Liver (tissue), 9 donors: ENCODE measurements around the gene COQ9. TPM values are rescaled to one million over a fixed set of nuclear protein-coding genes. Genes with fewer than 3 reads are reported as not detected.

Experiments used
- DNase-seq: peaks from one replicate; pipeline ENCODE4 v3.0.0-alpha.2; 2017; ENCODE audit warnings: low spot score
- H3K27ac ChIP-seq, 2 donors: one replicate each; pipeline ENCODE4 v1.7.0; 2013; ENCODE audit warnings: inconsistent platforms in 2 of 2, low read length in 2 of 2, control low read depth in 1 of 2, low read depth in 1 of 2, mild to moderate bottlenecking in 1 of 2
- H3K27me3 ChIP-seq, 4 donors: one replicate each; pipeline versions ENCODE4 v1.6.1 to v1.7.0; 2013; ENCODE audit warnings: low read length in 3 of 4, inconsistent platforms in 1 of 4, mild to moderate bottlenecking in 1 of 4, moderate library complexity in 1 of 4; ENCODE audit not compliant: control insufficient read depth in 4 of 4, insufficient read depth in 4 of 4
- H3K36me3 ChIP-seq, 4 donors: one replicate each; pipeline versions ENCODE4 v1.6.1 to v1.7.0; 2013; ENCODE audit warnings: low read length in 3 of 4, mild to moderate bottlenecking in 3 of 4, low read depth in 1 of 4, moderate library complexity in 1 of 4; ENCODE audit not compliant: control insufficient read depth in 4 of 4, insufficient read depth in 3 of 4
- H3K4me1 ChIP-seq, 4 donors: one replicate each; pipeline versions ENCODE4 v1.6.1 to v1.7.0; 2013; ENCODE audit warnings: low read length in 3 of 4, mild to moderate bottlenecking in 3 of 4, moderate library complexity in 1 of 4; ENCODE audit not compliant: control insufficient read depth in 4 of 4, insufficient read depth in 4 of 4
- H3K4me3 ChIP-seq, 3 donors: one replicate each; pipeline versions ENCODE4 v1.6.1 to v1.7.0; 2013; ENCODE audit warnings: low read length in 3 of 3, control low read depth in 1 of 3, low read depth in 1 of 3, mild to moderate bottlenecking in 1 of 3
- H3K9ac ChIP-seq, 2 donors: one replicate each; pipeline ENCODE4 v1.7.0; 2013; ENCODE audit warnings: low read length in 2 of 2, mild to moderate bottlenecking in 2 of 2, moderate library complexity in 2 of 2, control low read depth in 1 of 2, low read depth in 1 of 2
- H3K9me3 ChIP-seq, 4 donors: one replicate each; pipeline versions ENCODE4 v1.6.1 to v1.7.0; 2013; ENCODE audit warnings: low read length in 3 of 4; ENCODE audit not compliant: control insufficient read depth in 4 of 4
- EGR1 ChIP-seq, 2 donors: IDR thresholded peaks; 2 replicates each; pipeline ENCODE4 v1.6.1; 2016 to 2018; ENCODE audit warnings: antibody characterized with exemption in 2 of 2, low read depth in 2 of 2
- FOXA1 ChIP-seq: IDR thresholded peaks from 2 replicates; pipeline ENCODE4 v1.6.1; 2016; ENCODE audit warnings: antibody characterized with exemption
- FOXA2 ChIP-seq: IDR thresholded peaks from 2 replicates; pipeline ENCODE4 v1.6.1; 2016; ENCODE audit warnings: antibody characterized with exemption
- GABPA ChIP-seq, 2 donors: IDR thresholded peaks in 1 of 2; conservative IDR thresholded peaks in 1 of 2; 2 replicates each; pipeline ENCODE4 v1.6.1; 2016; ENCODE audit warnings: antibody characterized with exemption in 2 of 2, mild to moderate bottlenecking in 1 of 2, moderate library complexity in 1 of 2
- HNF4A ChIP-seq, 2 donors: conservative IDR thresholded peaks; 2 replicates each; pipeline ENCODE4 v1.6.1; 2016; ENCODE audit warnings: antibody characterized with exemption in 2 of 2, mild to moderate bottlenecking in 2 of 2
- HNF4G ChIP-seq: IDR thresholded peaks from 2 replicates; pipeline ENCODE4 v1.6.1; 2016; ENCODE audit warnings: antibody characterized with exemption
- JUND ChIP-seq, 2 donors: IDR thresholded peaks; 2 replicates each; pipeline ENCODE4 v1.6.1; 2016; ENCODE audit warnings: antibody characterized with exemption in 2 of 2
- NR2F2 ChIP-seq: IDR thresholded peaks from 2 replicates; pipeline ENCODE4 v1.6.1; 2016; ENCODE audit warnings: antibody characterized with exemption
- RAD21 ChIP-seq, 2 donors: IDR thresholded peaks; 2 replicates each; pipeline ENCODE4 v1.6.1; 2016; ENCODE audit warnings: antibody characterized with exemption in 2 of 2, mild to moderate bottlenecking in 2 of 2
- REST ChIP-seq: IDR thresholded peaks from 2 replicates; pipeline ENCODE4 v1.6.1; 2016; ENCODE audit warnings: antibody characterized with exemption, mild to moderate bottlenecking
- RXRA ChIP-seq, 2 donors: IDR thresholded peaks; 2 replicates each; pipeline ENCODE4 v1.6.1; 2017 to 2018; ENCODE audit warnings: antibody characterized with exemption in 2 of 2, mild to moderate bottlenecking in 1 of 2
- SP1 ChIP-seq: IDR thresholded peaks from 2 replicates; pipeline ENCODE4 v1.6.1; 2018; ENCODE audit warnings: antibody characterized with exemption, mild to moderate bottlenecking
- TAF1 ChIP-seq: conservative IDR thresholded peaks from 2 replicates; pipeline ENCODE4 v1.6.1; 2016; ENCODE audit warnings: antibody characterized with exemption, mild to moderate bottlenecking
- YY1 ChIP-seq: IDR thresholded peaks from 2 replicates; pipeline ENCODE4 v1.6.1; 2016; ENCODE audit warnings: antibody characterized with exemption, mild to moderate bottlenecking
- WGBS: extraction: QIAGEN DNeasy Blood & Tissue Kit; methylation state at CpG from one replicate; pipeline ENCODE4 v1.1.7; 2013; 5-methylcytosine and 5-hydroxymethylcytosine counted together
- polyA plus RNA-seq, 2 donors: library from polyadenylated mRNA; stranded (reverse) in 1 of 2; unstranded in 1 of 2; fragments of 200-250 nt in 1 of 2; fragments of >200 nt in 1 of 2; fragmentation: Nextera tagmentation in 1 of 2; extraction: Ambion mirVana in 1 of 2; gene quantifications; one replicate each; pipeline versions ENCODE4 v1.2.1 to v1.2.3, GENCODE V29; 2013 to 2015
- total RNA-seq, 2 donors: library from RNA; depleted of rRNA; stranded (reverse); fragments of >200 nt; gene quantifications; one replicate each; pipeline ENCODE4 v1.2.3, GENCODE V29; 2014
- TF ChIP-seq, protein P1 (sequence below): IDR thresholded peaks from 2 replicates; pipeline ENCODE4 v1.6.1; 2016; ENCODE audit warnings: antibody characterized with exemption
- TF ChIP-seq, protein P2 (sequence below): IDR thresholded peaks from 2 replicates; pipeline ENCODE4 v1.6.1; 2016; ENCODE audit warnings: antibody characterized with exemption
- TF ChIP-seq, protein P3 (sequence below): IDR thresholded peaks from 2 replicates; pipeline ENCODE4 v1.6.1; 2016; ENCODE audit warnings: antibody characterized with exemption
- TF ChIP-seq, protein P4 (sequence below): fragments of 150-350 bp; IDR thresholded peaks from 2 replicates; pipeline ENCODE4 v1.5.1; 2017; ENCODE audit warnings: improper control_type of control experiment, low read depth, low read length; ENCODE audit not compliant: missing input control
- donor health status: healthy.
- donor health status: healthy.
- donor health status: healthy.
- donor health status: healthy.
- donor health status: healthy.

The COQ9 gene
- total and polyA plus RNA-seq, 4 donors, result 21.0 to 81.5 (median 58.0) TPM

DNA sequence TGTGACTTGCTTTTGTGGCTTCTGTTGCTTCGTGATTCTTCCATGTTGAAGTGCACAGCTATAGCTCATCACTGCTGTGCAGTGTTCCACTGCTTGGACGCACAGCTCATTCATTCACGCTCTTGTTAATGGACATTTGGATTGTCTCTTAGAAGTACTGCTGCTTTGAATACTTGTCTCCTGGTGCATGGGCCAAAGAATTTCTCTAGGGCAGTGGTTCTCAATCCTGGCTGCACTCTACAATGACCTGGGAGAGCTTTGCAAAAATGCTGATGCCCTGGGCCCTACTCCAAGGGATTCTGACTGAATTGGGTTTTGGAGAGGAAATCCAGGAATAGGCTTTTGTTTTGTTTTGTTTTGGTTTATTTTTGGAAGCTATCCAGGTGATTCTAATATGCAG, 22.7 kb upstream of the COQ9 start:
- Histone ChIP-seq H3K4me1 (no peaks in the 10 kb centered on the region), H3K27me3 (no peaks in the 10 kb centered on the region), H3K27ac (no peak overlapping the region), H3K9ac (no peak overlapping the region), H3K4me3 (no peak overlapping the region), H3K9me3 (no peaks in the 10 kb centered on the region), H3K36me3 (peaks cover 3 to 17% (median 11%) of the 10 kb centered on the region in 4 donors)
- DNase-seq, result no peak
- 88% methylated on average over 3 of the region's 3 CpGs for WGBS
- no peak for TF ChIP-seq RXRA (IDR thresholded peaks at IDR 0.05)
- TF ChIP-seq FOXA2, result no peak
- TF ChIP-seq RAD21 (IDR thresholded peaks at IDR 0.05), result no peak
- TF ChIP-seq, protein P1, sequence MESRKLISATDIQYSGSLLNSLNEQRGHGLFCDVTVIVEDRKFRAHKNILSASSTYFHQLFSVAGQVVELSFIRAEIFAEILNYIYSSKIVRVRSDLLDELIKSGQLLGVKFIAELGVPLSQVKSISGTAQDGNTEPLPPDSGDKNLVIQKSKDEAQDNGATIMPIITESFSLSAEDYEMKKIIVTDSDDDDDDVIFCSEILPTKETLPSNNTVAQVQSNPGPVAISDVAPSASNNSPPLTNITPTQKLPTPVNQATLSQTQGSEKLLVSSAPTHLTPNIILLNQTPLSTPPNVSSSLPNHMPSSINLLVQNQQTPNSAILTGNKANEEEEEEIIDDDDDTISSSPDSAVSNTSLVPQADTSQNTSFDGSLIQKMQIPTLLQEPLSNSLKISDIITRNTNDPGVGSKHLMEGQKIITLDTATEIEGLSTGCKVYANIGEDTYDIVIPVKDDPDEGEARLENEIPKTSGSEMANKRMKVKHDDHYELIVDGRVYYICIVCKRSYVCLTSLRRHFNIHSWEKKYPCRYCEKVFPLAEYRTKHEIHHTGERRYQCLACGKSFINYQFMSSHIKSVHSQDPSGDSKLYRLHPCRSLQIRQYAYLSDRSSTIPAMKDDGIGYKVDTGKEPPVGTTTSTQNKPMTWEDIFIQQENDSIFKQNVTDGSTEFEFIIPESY, result no peak
- TF ChIP-seq NR2F2, result no peak
- no peak for TF ChIP-seq TAF1
- TF ChIP-seq HNF4G, result no peak
- TF ChIP-seq, protein P2, sequence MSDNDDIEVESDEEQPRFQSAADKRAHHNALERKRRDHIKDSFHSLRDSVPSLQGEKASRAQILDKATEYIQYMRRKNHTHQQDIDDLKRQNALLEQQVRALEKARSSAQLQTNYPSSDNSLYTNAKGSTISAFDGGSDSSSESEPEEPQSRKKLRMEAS, result no peak
- no peak for TF ChIP-seq YY1
- TF ChIP-seq GABPA (IDR thresholded peaks at IDR 0.05 in 1 of 2, conservative IDR thresholded peaks at IDR 0.05 in 1 of 2), result no peak
- TF ChIP-seq FOXA1, result no peak
- TF ChIP-seq, protein P3, sequence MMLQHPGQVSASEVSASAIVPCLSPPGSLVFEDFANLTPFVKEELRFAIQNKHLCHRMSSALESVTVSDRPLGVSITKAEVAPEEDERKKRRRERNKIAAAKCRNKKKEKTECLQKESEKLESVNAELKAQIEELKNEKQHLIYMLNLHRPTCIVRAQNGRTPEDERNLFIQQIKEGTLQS, result no peak
- TF ChIP-seq EGR1 (IDR thresholded peaks at IDR 0.05; ENCODE audit: low read depth in 2 of 2), result no peak
- TF ChIP-seq SP1, result no peak
- TF ChIP-seq HNF4A (conservative IDR thresholded peaks at IDR 0.05), result no peak
- TF ChIP-seq JUND (IDR thresholded peaks at IDR 0.05), result no peak
- no peak for TF ChIP-seq REST
- TF ChIP-seq, protein P4, sequence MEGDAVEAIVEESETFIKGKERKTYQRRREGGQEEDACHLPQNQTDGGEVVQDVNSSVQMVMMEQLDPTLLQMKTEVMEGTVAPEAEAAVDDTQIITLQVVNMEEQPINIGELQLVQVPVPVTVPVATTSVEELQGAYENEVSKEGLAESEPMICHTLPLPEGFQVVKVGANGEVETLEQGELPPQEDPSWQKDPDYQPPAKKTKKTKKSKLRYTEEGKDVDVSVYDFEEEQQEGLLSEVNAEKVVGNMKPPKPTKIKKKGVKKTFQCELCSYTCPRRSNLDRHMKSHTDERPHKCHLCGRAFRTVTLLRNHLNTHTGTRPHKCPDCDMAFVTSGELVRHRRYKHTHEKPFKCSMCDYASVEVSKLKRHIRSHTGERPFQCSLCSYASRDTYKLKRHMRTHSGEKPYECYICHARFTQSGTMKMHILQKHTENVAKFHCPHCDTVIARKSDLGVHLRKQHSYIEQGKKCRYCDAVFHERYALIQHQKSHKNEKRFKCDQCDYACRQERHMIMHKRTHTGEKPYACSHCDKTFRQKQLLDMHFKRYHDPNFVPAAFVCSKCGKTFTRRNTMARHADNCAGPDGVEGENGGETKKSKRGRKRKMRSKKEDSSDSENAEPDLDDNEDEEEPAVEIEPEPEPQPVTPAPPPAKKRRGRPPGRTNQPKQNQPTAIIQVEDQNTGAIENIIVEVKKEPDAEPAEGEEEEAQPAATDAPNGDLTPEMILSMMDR, result no peak
